Ascending aorta (tissue), 2 donors: Measurements from ENCODE around the gene FAM117B. TPM values are rescaled to one million over a fixed set of nuclear protein-coding genes. Genes with fewer than 3 reads are reported as not detected.

Source experiments
- DNase-seq, 2 donors: peaks; one replicate each; pipeline ENCODE4 v3.0.0-alpha.2; 2019; ENCODE audit warnings: low spot score in 2 of 2
- H3K27ac ChIP-seq, 2 donors: fragments of 200-600 bp; sonication (generic); one replicate each; pipeline ENCODE4 v1.5.1; 2016 to 2017; ENCODE audit warnings: mild to moderate bottlenecking in 1 of 2
- H3K27me3 ChIP-seq: fragments of 200-600 bp; sonication (generic); one replicate; pipeline ENCODE4 v1.5.1; 2017
- H3K36me3 ChIP-seq, 2 donors: fragments of 200-600 bp; sonication (generic); one replicate each; pipeline ENCODE4 v1.5.1; 2016
- H3K4me1 ChIP-seq, 2 donors: fragments of 200-600 bp; sonication (generic); one replicate each; pipeline ENCODE4 v1.5.1; 2016 to 2017; ENCODE audit warnings: mild to moderate bottlenecking in 1 of 2
- H3K4me3 ChIP-seq, 2 donors: fragments of 200-600 bp; sonication (generic); one replicate each; pipeline ENCODE4 v1.5.1; 2016 to 2017; ENCODE audit warnings: mild to moderate bottlenecking in 1 of 2
- H3K9me3 ChIP-seq, 2 donors: fragments of 200-600 bp; sonication (generic); one replicate each; pipeline ENCODE4 v1.5.1; 2016
- intact Hi-C: fragments of 100-400 bp; cut with DNase I; formaldehyde crosslinking; loops from one replicate; pipeline ENCODE4 v1.15.1; 2023
- total RNA-seq: library from RNA; depleted of rRNA; stranded (reverse); fragments of >200 nt; gene quantifications from one replicate; pipeline ENCODE4 v1.1.0, GENCODE V29; 2016
- TF ChIP-seq, protein P1 (sequence below), 3 experiments: fragments of 200-600 bp in 2 of 3; fragments of 450-650 bp in 1 of 3; sonication (generic) in 2 of 3; IDR thresholded peaks; one replicate each; pipeline ENCODE4 v1.5.1; 2016 to 2019; ENCODE audit warnings: antibody characterized with exemption in 3 of 3, mild to moderate bottlenecking in 1 of 3, moderate library complexity in 1 of 3

FAM117B gene
- total RNA-seq, 1 donor from 2014 or later = 30.1 TPM

GRCh38 chr2:202599911-202600310, 34.9 kb upstream of the FAM117B start:
- H3K4me1 ChIP-seq = no peaks in the 10 kb centered on the region
- H3K9me3 ChIP-seq = no peaks in the 10 kb centered on the region
- H3K4me3 ChIP-seq = no peak overlapping the region
- TF ChIP-seq, protein P1, sequence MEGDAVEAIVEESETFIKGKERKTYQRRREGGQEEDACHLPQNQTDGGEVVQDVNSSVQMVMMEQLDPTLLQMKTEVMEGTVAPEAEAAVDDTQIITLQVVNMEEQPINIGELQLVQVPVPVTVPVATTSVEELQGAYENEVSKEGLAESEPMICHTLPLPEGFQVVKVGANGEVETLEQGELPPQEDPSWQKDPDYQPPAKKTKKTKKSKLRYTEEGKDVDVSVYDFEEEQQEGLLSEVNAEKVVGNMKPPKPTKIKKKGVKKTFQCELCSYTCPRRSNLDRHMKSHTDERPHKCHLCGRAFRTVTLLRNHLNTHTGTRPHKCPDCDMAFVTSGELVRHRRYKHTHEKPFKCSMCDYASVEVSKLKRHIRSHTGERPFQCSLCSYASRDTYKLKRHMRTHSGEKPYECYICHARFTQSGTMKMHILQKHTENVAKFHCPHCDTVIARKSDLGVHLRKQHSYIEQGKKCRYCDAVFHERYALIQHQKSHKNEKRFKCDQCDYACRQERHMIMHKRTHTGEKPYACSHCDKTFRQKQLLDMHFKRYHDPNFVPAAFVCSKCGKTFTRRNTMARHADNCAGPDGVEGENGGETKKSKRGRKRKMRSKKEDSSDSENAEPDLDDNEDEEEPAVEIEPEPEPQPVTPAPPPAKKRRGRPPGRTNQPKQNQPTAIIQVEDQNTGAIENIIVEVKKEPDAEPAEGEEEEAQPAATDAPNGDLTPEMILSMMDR (IDR thresholded peaks at IDR 0.05) = no peak
- intact Hi-C loops = loop anchor here (10.0 kb wide), 1 partner anchor 65 kb away; no protein-coding TSS in a partner anchor
- no peak for DNase-seq
- no peak overlapping the region for H3K27ac ChIP-seq
- H3K36me3 ChIP-seq = no peaks in the 10 kb centered on the region
- H3K27me3 ChIP-seq = no peaks in the 10 kb centered on the region

DNA sequence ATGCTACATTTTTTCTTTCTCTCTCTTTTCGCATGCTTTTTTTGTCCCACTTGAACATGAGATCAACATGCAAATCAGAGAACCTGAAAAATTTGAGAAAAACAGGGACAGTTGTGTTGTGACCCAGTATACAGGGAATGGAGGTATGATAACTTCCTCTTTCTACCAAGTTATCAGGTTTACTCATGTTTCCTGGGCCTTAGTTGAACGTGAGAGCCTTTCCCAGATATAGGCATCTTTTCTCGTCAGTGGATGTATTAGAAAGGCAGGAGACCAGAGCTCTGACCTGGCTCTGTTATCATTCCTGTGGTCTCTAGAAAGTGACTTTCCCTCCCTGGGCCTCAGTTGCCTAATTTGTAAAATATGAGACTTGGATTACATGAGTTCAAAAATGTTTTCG, 30.1 kb upstream of the FAM117B start:
- no peak overlapping the region for H3K27ac ChIP-seq
- TF ChIP-seq, protein P1 (IDR thresholded peaks at IDR 0.05) = no peak
- no peak for DNase-seq
- no peaks in the 10 kb centered on the region for H3K27me3 ChIP-seq
- H3K9me3 ChIP-seq = no peaks in the 10 kb centered on the region
- intact Hi-C loops = no loop called here
- no peaks in the 10 kb centered on the region for H3K36me3 ChIP-seq
- H3K4me1 ChIP-seq = no peaks in the 10 kb centered on the region
- no peak overlapping the region for H3K4me3 ChIP-seq

GRCh38 chr2:202605174-202605573, 29.6 kb upstream of the FAM117B start:
- H3K9me3 ChIP-seq = no peaks in the 10 kb centered on the region
- no peak overlapping the region for H3K4me3 ChIP-seq
- DNase-seq = no peak
- TF ChIP-seq, protein P1 (IDR thresholded peaks at IDR 0.05) = no peak
- H3K36me3 ChIP-seq = no peaks in the 10 kb centered on the region
- H3K27ac ChIP-seq = no peak overlapping the region
- H3K4me1 ChIP-seq = no peaks in the 10 kb centered on the region
- intact Hi-C loops = no loop called here
- no peaks in the 10 kb centered on the region for H3K27me3 ChIP-seq

GRCh38 chr2:202608142-202608852, 26.5 kb upstream of the FAM117B start:
- no peaks in the 10 kb centered on the region for H3K9me3 ChIP-seq
- H3K27me3 ChIP-seq = no peaks in the 10 kb centered on the region
- H3K36me3 ChIP-seq = no peaks in the 10 kb centered on the region
- H3K27ac ChIP-seq = no peak overlapping the region
- no peak overlapping the region for H3K4me3 ChIP-seq
- H3K4me1 ChIP-seq = no peaks in the 10 kb centered on the region
- no peak for DNase-seq
- intact Hi-C loops = no loop called here
- TF ChIP-seq, protein P1 (IDR thresholded peaks at IDR 0.05) = no peak

GRCh38 chr2:202609381-202610145, 25.2 kb upstream of the FAM117B start:
- no peak for DNase-seq
- H3K36me3 ChIP-seq = no peaks in the 10 kb centered on the region
- intact Hi-C loops = no loop called here
- H3K27me3 ChIP-seq = no peaks in the 10 kb centered on the region
- H3K9me3 ChIP-seq = no peaks in the 10 kb centered on the region
- TF ChIP-seq, protein P1 (IDR thresholded peaks at IDR 0.05) = no peak
- no peaks in the 10 kb centered on the region for H3K4me1 ChIP-seq
- no peak overlapping the region for H3K4me3 ChIP-seq
- peak overlapping the region in 1 of 2 donors; percentile 23 for H3K27ac ChIP-seq
